GM20000 (cell line): Measurements from ENCODE around the gene FASTKD2.

Experiments
- DNase-seq: peaks from one replicate; pipeline ENCODE4 v3.0.0; 2012; ENCODE audit warnings: low spot score
- TF ChIP-seq, protein P1 (sequence below): IDR thresholded peaks from 2 replicates; pipeline ENCODE4 v1.5.1; 2012; ENCODE audit warnings: mild to moderate bottlenecking, control low read depth; ENCODE audit errors: extremely low read depth, missing control alignments

The FASTKD2 gene

DNA sequence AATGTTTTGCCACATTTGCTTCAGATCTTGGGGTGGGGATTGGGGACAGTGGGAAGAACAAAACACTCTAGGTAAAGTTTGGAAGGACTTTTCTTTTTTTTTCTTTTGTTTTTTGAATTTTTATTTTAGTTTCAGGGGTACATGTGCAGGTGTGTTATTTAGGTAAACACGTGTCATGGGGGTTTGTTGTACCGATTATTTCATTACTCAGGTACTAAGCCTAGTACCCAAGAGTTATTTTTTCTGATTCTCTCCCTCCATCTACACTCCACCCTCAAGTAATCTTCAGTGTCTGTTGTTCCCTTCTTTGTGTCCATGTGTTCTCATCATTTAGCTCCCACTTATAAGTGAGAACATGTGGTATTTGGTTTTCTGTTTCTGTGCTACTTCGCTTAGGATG lies 73.3 kb downstream of the FASTKD2 start:
- TF ChIP-seq, protein P1, sequence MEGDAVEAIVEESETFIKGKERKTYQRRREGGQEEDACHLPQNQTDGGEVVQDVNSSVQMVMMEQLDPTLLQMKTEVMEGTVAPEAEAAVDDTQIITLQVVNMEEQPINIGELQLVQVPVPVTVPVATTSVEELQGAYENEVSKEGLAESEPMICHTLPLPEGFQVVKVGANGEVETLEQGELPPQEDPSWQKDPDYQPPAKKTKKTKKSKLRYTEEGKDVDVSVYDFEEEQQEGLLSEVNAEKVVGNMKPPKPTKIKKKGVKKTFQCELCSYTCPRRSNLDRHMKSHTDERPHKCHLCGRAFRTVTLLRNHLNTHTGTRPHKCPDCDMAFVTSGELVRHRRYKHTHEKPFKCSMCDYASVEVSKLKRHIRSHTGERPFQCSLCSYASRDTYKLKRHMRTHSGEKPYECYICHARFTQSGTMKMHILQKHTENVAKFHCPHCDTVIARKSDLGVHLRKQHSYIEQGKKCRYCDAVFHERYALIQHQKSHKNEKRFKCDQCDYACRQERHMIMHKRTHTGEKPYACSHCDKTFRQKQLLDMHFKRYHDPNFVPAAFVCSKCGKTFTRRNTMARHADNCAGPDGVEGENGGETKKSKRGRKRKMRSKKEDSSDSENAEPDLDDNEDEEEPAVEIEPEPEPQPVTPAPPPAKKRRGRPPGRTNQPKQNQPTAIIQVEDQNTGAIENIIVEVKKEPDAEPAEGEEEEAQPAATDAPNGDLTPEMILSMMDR, result no peak
- DNase-seq, result no peak

DNA sequence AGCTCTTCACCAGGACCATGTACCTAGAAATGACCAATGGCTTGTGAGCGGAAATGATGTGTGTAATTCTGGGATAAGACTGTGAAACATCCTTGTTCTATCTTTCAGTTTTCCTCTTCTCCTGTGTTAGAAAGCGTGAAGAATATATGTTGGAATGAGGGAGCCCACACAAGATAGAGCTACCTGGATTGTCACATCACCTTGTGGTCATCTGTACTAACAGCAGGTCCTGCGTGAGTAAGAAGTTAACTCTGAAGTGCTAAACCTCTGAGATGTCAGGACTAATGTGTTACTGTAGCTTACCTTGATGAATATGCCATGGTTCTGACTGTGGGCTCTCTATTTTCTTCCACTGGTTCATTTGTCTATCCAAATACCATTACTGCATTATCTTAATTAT lies 75.6 kb downstream of the FASTKD2 start:
- DNase-seq, result no peak
- TF ChIP-seq, protein P1, result no peak
